SK-N-MC (cell line): Measurements from ENCODE around the gene PTPRG.

ENCODE experiments used
- EZH2 ChIP-seq: fragments of 200-600 bp; sonication (generic); IDR thresholded peaks from one replicate; pipeline ENCODE4 v1.6.1; 2017; ENCODE audit warnings: antibody characterized with exemption
- FOXP2 ChIP-seq: optimal IDR thresholded peaks from 2 replicates; pipeline ENCODE3; 2011; ENCODE audit warnings: mild to moderate bottlenecking, moderate library complexity; ENCODE audit not compliant: insufficient read depth; ENCODE audit errors: extremely low read length, control extremely low read depth
- POLR2AphosphoS5 ChIP-seq: IDR thresholded peaks from 2 replicates; pipeline ENCODE4 v1.6.1; 2012; ENCODE audit warnings: mild to moderate bottlenecking, low read depth, low read length, borderline replicate concordance

GRCh38 chr3:61936344-61936937 lies 375.1 kb downstream of the PTPRG start:
- TF ChIP-seq EZH2 (no peak), POLR2AphosphoS5 (no peak), FOXP2 (no peak)
